Measurements from ENCODE around the gene IQGAP2. TPM values are rescaled to one million over a fixed set of nuclear protein-coding genes. Genes with fewer than 3 reads are reported as not detected.

Gene IQGAP2
- total RNA-seq, 4 donors from 2014 or later: 46.8 to 121 (median 97.0) TPM

DNA sequence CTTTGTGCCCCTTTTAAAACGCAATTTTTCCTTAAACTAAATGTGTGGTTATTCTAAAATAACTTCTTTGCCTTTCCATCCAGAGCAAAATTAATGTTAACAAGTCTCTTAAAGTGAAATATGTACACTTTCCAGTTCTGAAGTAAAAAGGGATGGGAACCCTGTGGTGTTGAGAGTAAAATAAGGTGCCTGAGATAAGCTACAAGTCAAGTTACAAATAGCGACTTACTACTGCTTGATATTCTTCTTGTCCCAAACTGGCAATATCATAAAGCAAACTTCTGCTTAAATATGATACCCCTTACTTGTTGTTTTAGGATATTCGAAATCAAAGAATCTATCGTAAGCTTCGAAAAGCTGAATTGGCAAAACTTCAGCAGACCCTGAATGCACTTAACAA is 294.6 kb downstream of the IQGAP2 start:
- intact Hi-C loops (cut with DNase I; ENCODE audit: low total_unique reads) (no loop called here), in situ Hi-C loops (cut with MboI; ENCODE audit: low pct_ligation_motif_present in 1 of 4, low pct_unique_long_range_greater_than_20kb in 1 of 4, low sequenced_read_pairs in 3 of 4) (no loop called here)
- H3K27me3 ChIP-seq: no peaks in the 10 kb centered on the region
- H3K36me3 ChIP-seq: peaks cover 0 to 16% (median 0%) of the 10 kb centered on the region in 4 donors
- TF ChIP-seq POLR2AphosphoS5 (IDR thresholded peaks at IDR 0.05): no peak
- TF ChIP-seq, protein P1, sequence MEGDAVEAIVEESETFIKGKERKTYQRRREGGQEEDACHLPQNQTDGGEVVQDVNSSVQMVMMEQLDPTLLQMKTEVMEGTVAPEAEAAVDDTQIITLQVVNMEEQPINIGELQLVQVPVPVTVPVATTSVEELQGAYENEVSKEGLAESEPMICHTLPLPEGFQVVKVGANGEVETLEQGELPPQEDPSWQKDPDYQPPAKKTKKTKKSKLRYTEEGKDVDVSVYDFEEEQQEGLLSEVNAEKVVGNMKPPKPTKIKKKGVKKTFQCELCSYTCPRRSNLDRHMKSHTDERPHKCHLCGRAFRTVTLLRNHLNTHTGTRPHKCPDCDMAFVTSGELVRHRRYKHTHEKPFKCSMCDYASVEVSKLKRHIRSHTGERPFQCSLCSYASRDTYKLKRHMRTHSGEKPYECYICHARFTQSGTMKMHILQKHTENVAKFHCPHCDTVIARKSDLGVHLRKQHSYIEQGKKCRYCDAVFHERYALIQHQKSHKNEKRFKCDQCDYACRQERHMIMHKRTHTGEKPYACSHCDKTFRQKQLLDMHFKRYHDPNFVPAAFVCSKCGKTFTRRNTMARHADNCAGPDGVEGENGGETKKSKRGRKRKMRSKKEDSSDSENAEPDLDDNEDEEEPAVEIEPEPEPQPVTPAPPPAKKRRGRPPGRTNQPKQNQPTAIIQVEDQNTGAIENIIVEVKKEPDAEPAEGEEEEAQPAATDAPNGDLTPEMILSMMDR (IDR thresholded peaks at IDR 0.05): no peak
- no peak for TF ChIP-seq POLR2A (IDR thresholded peaks at IDR 0.05)
- TF ChIP-seq EP300 (IDR thresholded peaks at IDR 0.05; ENCODE audit: low read depth): no peak
- DNase-seq: no peak
- H3K9me3 ChIP-seq: no peaks in the 10 kb centered on the region
- no peak overlapping the region for H3K27ac ChIP-seq
- WGBS, 2 donors (ENCODE audit: low coverage in 1 of 2): 92 to 97% methylated on average over 5 of the region's 5 CpGs
- H3K4me3 ChIP-seq: no peak overlapping the region
- H3K4me1 ChIP-seq: no peaks in the 10 kb centered on the region

DNA sequence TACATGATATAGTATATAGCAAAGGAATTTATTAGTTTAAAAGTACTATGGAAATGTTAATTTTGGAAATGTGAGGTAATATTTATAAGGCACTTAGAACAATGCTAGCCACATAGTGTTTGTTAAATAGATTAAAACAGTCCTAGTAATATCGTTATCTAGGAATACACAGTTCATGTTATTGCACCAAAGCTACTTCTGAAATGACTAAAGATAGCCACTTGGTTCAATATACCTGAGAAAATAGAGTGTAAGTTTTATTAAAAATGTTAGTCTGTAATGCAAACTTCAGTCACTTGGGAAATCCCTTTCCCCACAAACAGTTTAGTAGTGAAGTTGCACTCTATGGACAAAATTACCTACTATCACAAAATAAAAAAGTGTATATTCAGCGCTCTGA is 297.5 kb downstream of the IQGAP2 start:
- TF ChIP-seq, protein P1 (IDR thresholded peaks at IDR 0.05): no peak
- TF ChIP-seq POLR2AphosphoS5 (IDR thresholded peaks at IDR 0.05) (no peak), POLR2A (IDR thresholded peaks at IDR 0.05) (no peak), EP300 (IDR thresholded peaks at IDR 0.05; ENCODE audit: low read depth) (no peak)
- peaks cover 0 to 16% (median 0%) of the 10 kb centered on the region in 4 donors for H3K36me3 ChIP-seq
- no peak for DNase-seq
- WGBS, 2 donors (ENCODE audit: low coverage in 1 of 2): 56 to 83% methylated on average over 1 to 2 of the region's 2 CpGs
- no peaks in the 10 kb centered on the region for H3K4me1 ChIP-seq
- intact Hi-C loops (cut with DNase I; ENCODE audit: low total_unique reads): no loop called here
- H3K9me3 ChIP-seq: no peaks in the 10 kb centered on the region
- H3K27ac ChIP-seq: no peak overlapping the region
- in situ Hi-C loops (cut with MboI; ENCODE audit: low pct_ligation_motif_present in 1 of 4, low pct_unique_long_range_greater_than_20kb in 1 of 4, low sequenced_read_pairs in 3 of 4): no loop called here
- H3K27me3 ChIP-seq: no peaks in the 10 kb centered on the region
- H3K4me3 ChIP-seq: no peak overlapping the region

DNA sequence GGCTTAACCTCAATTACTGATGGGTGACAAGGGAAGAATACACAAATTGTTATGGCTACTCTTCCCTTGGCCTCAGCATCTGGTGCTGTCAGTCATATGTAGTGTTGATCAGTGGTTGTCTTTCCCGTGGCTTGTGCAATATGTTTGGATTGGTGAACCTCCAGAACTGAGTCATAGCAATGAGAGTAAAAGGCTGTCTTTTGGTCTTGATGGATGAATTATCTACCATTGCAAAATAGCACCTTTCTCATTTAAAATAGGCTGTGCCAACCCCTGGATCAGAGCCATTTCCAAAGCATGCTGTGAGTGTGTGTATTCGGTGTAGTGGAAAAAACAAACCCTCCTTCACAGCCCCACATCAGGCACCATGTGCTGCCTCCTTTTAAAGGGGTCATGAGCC is 298.2 kb downstream of the IQGAP2 start:
- no peak overlapping the region for H3K4me3 ChIP-seq
- WGBS, 2 donors (ENCODE audit: low coverage in 1 of 2): 71 to 81% methylated on average over 2 of the region's 2 CpGs
- intact Hi-C loops (cut with DNase I; ENCODE audit: low total_unique reads) (no loop called here), in situ Hi-C loops (cut with MboI; ENCODE audit: low pct_ligation_motif_present in 1 of 4, low pct_unique_long_range_greater_than_20kb in 1 of 4, low sequenced_read_pairs in 3 of 4) (no loop called here)
- peaks cover 0 to 16% (median 0%) of the 10 kb centered on the region in 4 donors for H3K36me3 ChIP-seq
- TF ChIP-seq, protein P1 (IDR thresholded peaks at IDR 0.05): no peak
- TF ChIP-seq POLR2A (IDR thresholded peaks at IDR 0.05): no peak
- no peak for TF ChIP-seq POLR2AphosphoS5 (IDR thresholded peaks at IDR 0.05)
- no peak for TF ChIP-seq EP300 (IDR thresholded peaks at IDR 0.05; ENCODE audit: low read depth)
- DNase-seq: no peak
- H3K9me3 ChIP-seq: no peaks in the 10 kb centered on the region
- H3K27me3 ChIP-seq: no peaks in the 10 kb centered on the region
- no peak overlapping the region for H3K27ac ChIP-seq
- H3K4me1 ChIP-seq: no peaks in the 10 kb centered on the region

DNA sequence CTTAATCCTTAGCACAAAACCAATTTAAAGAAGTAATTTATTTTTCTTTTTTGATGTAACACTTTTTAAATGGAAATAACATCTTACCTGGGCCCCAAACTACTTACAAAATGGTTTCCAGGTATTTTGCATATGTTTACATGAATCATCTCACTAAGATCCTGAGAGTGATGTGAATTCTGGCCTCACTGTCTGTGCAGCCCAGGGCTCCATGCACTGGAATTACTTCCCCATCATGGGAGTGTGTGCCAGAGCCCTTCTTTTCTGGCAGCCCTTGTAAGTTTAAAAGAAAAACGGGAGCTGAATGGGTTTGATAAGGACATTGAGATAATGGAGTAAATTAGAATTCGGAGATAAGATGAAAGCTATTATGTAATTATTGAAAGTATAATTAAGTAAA is 300.6 kb downstream of the IQGAP2 start:
- peaks cover 0 to 16% (median 0%) of the 10 kb centered on the region in 4 donors for H3K36me3 ChIP-seq
- WGBS, 2 donors (ENCODE audit: low coverage in 1 of 2): 80% methylated on average over 2 of the region's 2 CpGs
- TF ChIP-seq POLR2A (IDR thresholded peaks at IDR 0.05): no peak
- TF ChIP-seq EP300 (IDR thresholded peaks at IDR 0.05; ENCODE audit: low read depth): no peak
- TF ChIP-seq POLR2AphosphoS5 (IDR thresholded peaks at IDR 0.05): no peak
- TF ChIP-seq, protein P1 (IDR thresholded peaks at IDR 0.05): no peak
- intact Hi-C loops (cut with DNase I; ENCODE audit: low total_unique reads): no loop called here
- H3K27ac ChIP-seq: no peak overlapping the region
- in situ Hi-C loops (cut with MboI; ENCODE audit: low pct_ligation_motif_present in 1 of 4, low pct_unique_long_range_greater_than_20kb in 1 of 4, low sequenced_read_pairs in 3 of 4): no loop called here
- H3K4me1 ChIP-seq: no peaks in the 10 kb centered on the region
- H3K4me3 ChIP-seq: no peak overlapping the region
- no peak for DNase-seq
- H3K9me3 ChIP-seq: no peaks in the 10 kb centered on the region
- no peaks in the 10 kb centered on the region for H3K27me3 ChIP-seq

All from transverse colon (tissue), 4 donors.